GM23338 (cell line): ENCODE results near the gene MAGI3. TPM values are rescaled to one million over a fixed set of nuclear protein-coding genes. Genes with fewer than 3 reads are reported as not detected.

Source experiments
- ATAC-seq: fragments of 200-7000 bp; cut with Tn5 transposase; 3 replicates; pipeline ENCODE4 v1.9.1; 2020
- DNase-seq: peaks from one replicate; pipeline ENCODE4 v3.0.0-alpha.2; 2015; ENCODE audit warnings: low spot score
- H2AFZ ChIP-seq: fragments of 200-600 bp; sonication (generic); 2 replicates; pipeline ENCODE4 v1.8.0; 2016; ENCODE audit warnings: antibody characterized with exemption, mild to moderate bottlenecking, moderate library complexity
- H3F3A ChIP-seq: fragments of 200-600 bp; sonication (generic); replicated peaks from 2 replicates; pipeline ENCODE4 v1.8.0; 2017; ENCODE audit warnings: antibody characterized with exemption, mixed run types, low read depth
- H3K27ac ChIP-seq: fragments of 200-600 bp; sonication (generic); 2 replicates; pipeline ENCODE4 v1.6.1; 2016; ENCODE audit warnings: low read depth
- H3K27me3 ChIP-seq: fragments of 200-600 bp; sonication (generic); 2 replicates; pipeline ENCODE4 v1.8.0; 2016; ENCODE audit warnings: mild to moderate bottlenecking, mixed run types, moderate library complexity; ENCODE audit not compliant: insufficient read depth
- H3K36me3 ChIP-seq: fragments of 200-600 bp; sonication (generic); 2 replicates; pipeline ENCODE4 v1.8.0; 2016; ENCODE audit warnings: mild to moderate bottlenecking; ENCODE audit not compliant: insufficient read depth
- H3K4me1 ChIP-seq: fragments of 200-600 bp; sonication (generic); 2 replicates; pipeline ENCODE4 v1.8.0; 2016; ENCODE audit warnings: mild to moderate bottlenecking, moderate library complexity; ENCODE audit not compliant: insufficient read depth
- H3K4me2 ChIP-seq: fragments of 200-600 bp; sonication (generic); 2 replicates; pipeline ENCODE4 v1.7.1; 2017; ENCODE audit warnings: mixed run types
- H3K4me3 ChIP-seq: fragments of 200-600 bp; sonication (generic); 2 replicates; pipeline ENCODE4 v1.6.1; 2016; ENCODE audit warnings: mixed run types
- H3K79me2 ChIP-seq: fragments of 200-600 bp; sonication (generic); replicated peaks from 2 replicates; pipeline ENCODE4 v1.8.0; 2017; ENCODE audit warnings: mild to moderate bottlenecking; ENCODE audit not compliant: insufficient read depth
- H3K9me2 ChIP-seq: fragments of 200-600 bp; sonication (generic); 2 replicates; pipeline ENCODE4 v1.8.0; 2017; ENCODE audit not compliant: insufficient read depth
- H4K20me1 ChIP-seq: fragments of 200-600 bp; sonication (generic); replicated peaks from 2 replicates; pipeline ENCODE4 v1.8.0; 2017; ENCODE audit warnings: mild to moderate bottlenecking; ENCODE audit not compliant: insufficient read depth
- H3K27ac Mint-ChIP-seq: 2 replicates; pipeline ENCODE4 v1.8.0; 2020; ENCODE audit warnings: inconsistent platforms, mild to moderate bottlenecking, moderate library complexity, mixed read lengths
- H3K27me3 Mint-ChIP-seq: 3 replicates; pipeline ENCODE4 v1.8.0; 2022; ENCODE audit warnings: low read depth, mild to moderate bottlenecking, moderate library complexity, mixed read lengths, inconsistent platforms; ENCODE audit not compliant: insufficient read depth, poor library complexity
- H3K36me3 Mint-ChIP-seq: 3 replicates; pipeline ENCODE4 v1.8.0; 2021; ENCODE audit warnings: low read depth, mild to moderate bottlenecking, inconsistent platforms, moderate library complexity, mixed read lengths
- H3K4me1 Mint-ChIP-seq: 3 replicates; pipeline ENCODE4 v1.8.0; 2020; ENCODE audit warnings: mild to moderate bottlenecking, inconsistent platforms, mixed read lengths
- H3K4me3 Mint-ChIP-seq: 3 replicates; pipeline ENCODE4 v1.8.0; 2021; ENCODE audit warnings: moderate library complexity, mild to moderate bottlenecking, inconsistent platforms, mixed read lengths
- H3K9me3 Mint-ChIP-seq: 3 replicates; pipeline ENCODE4 v1.8.0; 2020; ENCODE audit warnings: moderate library complexity, mild to moderate bottlenecking, inconsistent platforms, mixed read lengths
- CREB1 ChIP-seq: fragments of 250-450 bp; sonication (Bioruptor Pico); IDR thresholded peaks from 2 replicates; pipeline ENCODE4 v1.5.0; 2020; ENCODE audit warnings: low read depth, mild to moderate bottlenecking, moderate library complexity
- ETS1 ChIP-seq: IDR thresholded peaks from 2 replicates; pipeline ENCODE4 v1.6.1; 2016; ENCODE audit warnings: antibody characterized with exemption
- EZH2 ChIP-seq: fragments of 200-600 bp; sonication (generic); IDR thresholded peaks from one replicate; pipeline ENCODE4 v1.8.0; 2017; ENCODE audit warnings: antibody characterized with exemption, mild to moderate bottlenecking, low read depth; ENCODE audit not compliant: unreplicated experiment
- EZH2phosphoT487 ChIP-seq: fragments of 200-600 bp; sonication (generic); IDR thresholded peaks from one replicate; pipeline ENCODE4 v1.8.1; 2018; ENCODE audit warnings: antibody characterized with exemption; ENCODE audit not compliant: unreplicated experiment
- JUNB ChIP-seq: IDR thresholded peaks from one replicate; pipeline ENCODE4 v1.6.1; 2016; ENCODE audit warnings: antibody characterized with exemption; ENCODE audit not compliant: unreplicated experiment
- NANOG ChIP-seq: IDR thresholded peaks from 2 replicates; pipeline ENCODE4 v1.6.1; 2016; ENCODE audit warnings: antibody characterized with exemption, borderline replicate concordance
- POLR2AphosphoS5 ChIP-seq: IDR thresholded peaks from 2 replicates; pipeline ENCODE4 v1.6.1; 2016; ENCODE audit warnings: antibody characterized with exemption, low read depth
- REST ChIP-seq: IDR thresholded peaks from one replicate; pipeline ENCODE4 v1.6.1; 2018; ENCODE audit warnings: antibody characterized with exemption; ENCODE audit not compliant: unreplicated experiment
- STAT1 ChIP-seq: IDR thresholded peaks from one replicate; pipeline ENCODE4 v1.6.1; 2016; ENCODE audit warnings: antibody characterized with exemption; ENCODE audit not compliant: unreplicated experiment
- ZNF114 ChIP-seq: fragments of 250-450 bp; sonication (Bioruptor Pico); IDR thresholded peaks from 2 replicates; pipeline ENCODE4 v1.5.0; 2020; ENCODE audit warnings: mild to moderate bottlenecking, moderate library complexity
- ZNF331 ChIP-seq: fragments of 250-450 bp; sonication (Bioruptor Pico); IDR thresholded peaks from 2 replicates; pipeline ENCODE4 v1.5.0; 2020; ENCODE audit warnings: low read depth, mild to moderate bottlenecking, moderate library complexity
- polyA plus RNA-seq: library from polyadenylated mRNA; unstranded; fragments of >200 nt; fragmentation: Nextera tagmentation; extraction: Ambion mirVana; gene quantifications from 2 replicates; pipeline ENCODE4 v1.2.1, GENCODE V29; 2016
- total RNA-seq: library from RNA; depleted of rRNA; stranded (reverse); fragments of >200 nt; shearing (Covaris generic); gene quantifications from 2 replicates; pipeline ENCODE4 v1.2.3, GENCODE V29; 2014

The MAGI3 gene
- total and polyA plus RNA-seq, 2 experiments from 2014 or later = 3.9 to 10.0 TPM

GRCh38 chr1:113653741-113654140 lies 263.4 kb downstream of the MAGI3 start (continued):
- TF ChIP-seq ZNF114 (CRISPR knock-in tag) (no peak), ETS1 (no peak), POLR2AphosphoS5 (no peak), REST (no peak), JUNB (no peak), ZNF331 (CRISPR knock-in tag) (no peak), EZH2phosphoT487 (no peak), NANOG (no peak)

- H2AFZ ChIP-seq = no peak overlapping the region
- H3K4me1 Mint-ChIP-seq = no peaks in the 10 kb centered on the region
- H3K4me3 Mint-ChIP-seq = no peak overlapping the region
- H3K27me3 Mint-ChIP-seq = no peaks in the 10 kb centered on the region
- no peaks in the 10 kb centered on the region for H3K9me3 Mint-ChIP-seq
- no peaks in the 10 kb centered on the region for H3K9me2 ChIP-seq
- TF ChIP-seq ETS1 = no peak
- TF ChIP-seq CREB1 = no peak
- no peak for TF ChIP-seq EZH2
- TF ChIP-seq JUNB = no peak
- TF ChIP-seq NANOG = no peak
- no peak for TF ChIP-seq POLR2AphosphoS5
- no peak for TF ChIP-seq STAT1
- no peak for TF ChIP-seq ZNF331 (CRISPR knock-in tag)
- no peaks in the 10 kb centered on the region for H4K20me1 ChIP-seq
- no peak overlapping the region for H3K27ac Mint-ChIP-seq
- no peaks in the 10 kb centered on the region for H3K36me3 ChIP-seq
- H3K79me2 ChIP-seq = no peaks in the 10 kb centered on the region
- no peak overlapping the region for H3K4me3 ChIP-seq
- ATAC-seq (no peak), DNase-seq (no peak)
- no peaks in the 10 kb centered on the region for H3K27me3 ChIP-seq
- H3K27ac ChIP-seq = no peak overlapping the region
- H3K4me1 ChIP-seq = no peaks in the 10 kb centered on the region
- H3K4me2 ChIP-seq = no peak overlapping the region
- H3K36me3 Mint-ChIP-seq = no peaks in the 10 kb centered on the region
- H3F3A ChIP-seq = no peaks in the 10 kb centered on the region
Measured at GRCh38 chr1:113654883-113655282, 264.6 kb downstream of the MAGI3 start.
